SU-DHL-6 (cell line): ENCODE measurements around the gene FRMPD4.

ENCODE experiments used
- H2AFZ ChIP-seq: fragments of 200-600 bp; sonication (generic); 2 replicates; pipeline ENCODE4 v1.6.1; 2014; ENCODE audit warnings: low read depth, mild to moderate bottlenecking, moderate library complexity, mixed read lengths, antibody characterized with exemption, low read length; ENCODE audit not compliant: severe bottlenecking
- H3F3A ChIP-seq: fragments of 200-600 bp; shearing (Covaris generic); 2 replicates; pipeline ENCODE4 v1.6.0; 2016; ENCODE audit warnings: antibody characterized with exemption, mild to moderate bottlenecking; ENCODE audit not compliant: insufficient read depth
- H3K27ac ChIP-seq: fragments of 200-600 bp; sonication (generic); 2 replicates; pipeline ENCODE4 v1.5.1; 2016; ENCODE audit warnings: low read depth, mild to moderate bottlenecking, low read length, moderate library complexity, mixed read lengths
- H3K27me3 ChIP-seq: fragments of 200-600 bp; sonication (generic), shearing (Covaris generic); 2 replicates; pipeline ENCODE4 v1.6.0; 2014; ENCODE audit warnings: mild to moderate bottlenecking, low read length
- H3K36me3 ChIP-seq: fragments of 200-600 bp; sonication (generic); 2 replicates; pipeline ENCODE4 v1.6.1; 2014; ENCODE audit warnings: mild to moderate bottlenecking, low read length, mixed read lengths
- H3K4me2 ChIP-seq: fragments of 300-600, 200-600 bp; shearing (Covaris generic), sonication (generic); 2 replicates; pipeline ENCODE4 v1.6.0; 2014; ENCODE audit warnings: low read length, low read depth, mild to moderate bottlenecking; ENCODE audit not compliant: poor library complexity, severe bottlenecking
- H3K4me3 ChIP-seq: fragments of 200-600 bp; sonication (generic); 2 replicates; pipeline ENCODE4 v1.5.1; 2014; ENCODE audit warnings: antibody characterized with exemption, low read length, mild to moderate bottlenecking, mixed read lengths; ENCODE audit not compliant: insufficient read depth, poor library complexity, severe bottlenecking
- H3K79me2 ChIP-seq: fragments of 200-600 bp; sonication (generic); 2 replicates; pipeline ENCODE4 v1.6.1; 2014; ENCODE audit warnings: mild to moderate bottlenecking, low read length, moderate library complexity; ENCODE audit not compliant: insufficient read depth
- H3K9ac ChIP-seq: fragments of 200-600 bp; sonication (generic); 2 replicates; pipeline ENCODE4 v1.7.0; 2014; ENCODE audit warnings: mild to moderate bottlenecking, low read length
- H3K9me2 ChIP-seq: fragments of 200-600 bp; sonication (generic); replicated peaks from 2 replicates; pipeline ENCODE4 v1.6.1; 2014; ENCODE audit warnings: low read length; ENCODE audit not compliant: insufficient read depth
- H3K9me3 ChIP-seq: fragments of 200-600 bp; sonication (generic); 2 replicates; pipeline ENCODE4 v1.6.1; 2014; ENCODE audit warnings: low read length, mixed read lengths; ENCODE audit not compliant: insufficient read depth
- H4K20me1 ChIP-seq: fragments of 200-600 bp; sonication (generic); 2 replicates; pipeline ENCODE4 v1.6.1; 2014; ENCODE audit warnings: low read depth, mild to moderate bottlenecking, antibody characterized with exemption, low read length, moderate library complexity, mixed read lengths
- CTCF ChIP-seq: fragments of 200-600 bp; sonication (generic); IDR thresholded peaks from one replicate; pipeline ENCODE4 v1.5.1; 2017; ENCODE audit warnings: antibody characterized with exemption, mild to moderate bottlenecking, low read length, moderate library complexity; ENCODE audit not compliant: insufficient read depth, poor library complexity, severe bottlenecking
- EZH2phosphoT487 ChIP-seq: fragments of 200-600 bp; sonication (generic), shearing (Covaris generic); conservative IDR thresholded peaks from 2 replicates; pipeline ENCODE4 v1.6.1; 2018; ENCODE audit warnings: mild to moderate bottlenecking, antibody characterized with exemption, low read length, moderate library complexity, mixed read lengths

FRMPD4 gene

GRCh38 chrX:12142661-12143060, 4.4 kb downstream of the FRMPD4 start:
- Histone ChIP-seq H3K4me2 (no peak overlapping the region), H3K4me3 (no peak overlapping the region), H3K27me3 (no peaks in the 10 kb centered on the region), H3K9me2 (no peaks in the 10 kb centered on the region), H3K27ac (no peak overlapping the region), H3K36me3 (no peaks in the 10 kb centered on the region), H3F3A (no peaks in the 10 kb centered on the region), H3K9me3 (no peaks in the 10 kb centered on the region), H2AFZ (no peak overlapping the region), H3K79me2 (no peaks in the 10 kb centered on the region), H4K20me1 (no peaks in the 10 kb centered on the region), H3K9ac (no peak overlapping the region)
- TF ChIP-seq CTCF (no peak), EZH2phosphoT487 (no peak)

- no peak overlapping the region for H3K9ac ChIP-seq
- H4K20me1 ChIP-seq, result no peaks in the 10 kb centered on the region
- H3K9me2 ChIP-seq, result no peaks in the 10 kb centered on the region
- H3K36me3 ChIP-seq, result no peaks in the 10 kb centered on the region
- H3K4me2 ChIP-seq, result no peak overlapping the region
- no peak overlapping the region for H2AFZ ChIP-seq
- no peak overlapping the region for H3K4me3 ChIP-seq
- H3K9me3 ChIP-seq, result no peaks in the 10 kb centered on the region
- H3F3A ChIP-seq, result no peaks in the 10 kb centered on the region
- TF ChIP-seq EZH2phosphoT487 (no peak), CTCF (no peak)
- no peaks in the 10 kb centered on the region for H3K79me2 ChIP-seq
- H3K27ac ChIP-seq, result no peak overlapping the region
- no peaks in the 10 kb centered on the region for H3K27me3 ChIP-seq
Measured at GRCh38 chrX:12145402-12145801, 7.1 kb downstream of the FRMPD4 start.

- TF ChIP-seq EZH2phosphoT487 (no peak), CTCF (no peak)
- no peaks in the 10 kb centered on the region for H3K79me2 ChIP-seq
- H3K4me2 ChIP-seq, result no peak overlapping the region
- no peaks in the 10 kb centered on the region for H3K9me2 ChIP-seq
- H3K4me3 ChIP-seq, result no peak overlapping the region
- no peak overlapping the region for H3K27ac ChIP-seq
- H3K9me3 ChIP-seq, result no peaks in the 10 kb centered on the region
- H4K20me1 ChIP-seq, result no peaks in the 10 kb centered on the region
- no peaks in the 10 kb centered on the region for H3K27me3 ChIP-seq
- H3K9ac ChIP-seq, result no peak overlapping the region
- H2AFZ ChIP-seq, result no peak overlapping the region
- H3K36me3 ChIP-seq, result no peaks in the 10 kb centered on the region
- no peaks in the 10 kb centered on the region for H3F3A ChIP-seq
Measured at GRCh38 chrX:12149670-12150407, 11.6 kb downstream of the FRMPD4 start.
